Hepatocyte (in vitro differentiated cells): Measurements from ENCODE around the gene TUBA3E.
"Not testable (repeated sequence)": the region's sequence is repeated elsewhere in the genome, so short reads cannot be mapped to it uniquely, and the experiment has no call there.

Source experiments
- EZH2phosphoT487 ChIP-seq: fragments of 200-600 bp; sonication (generic); IDR thresholded peaks from one replicate; pipeline ENCODE4 v1.6.1; 2018; ENCODE audit warnings: antibody characterized with exemption, mild to moderate bottlenecking, low read depth, moderate library complexity; ENCODE audit not compliant: unreplicated experiment, severe bottlenecking
- TF ChIP-seq, protein P1 (sequence below): fragments of 200-600 bp; sonication (generic); IDR thresholded peaks from 2 replicates; pipeline ENCODE4 v1.5.1; 2016; ENCODE audit warnings: antibody characterized with exemption, mild to moderate bottlenecking; ENCODE audit not compliant: poor library complexity

DNA sequence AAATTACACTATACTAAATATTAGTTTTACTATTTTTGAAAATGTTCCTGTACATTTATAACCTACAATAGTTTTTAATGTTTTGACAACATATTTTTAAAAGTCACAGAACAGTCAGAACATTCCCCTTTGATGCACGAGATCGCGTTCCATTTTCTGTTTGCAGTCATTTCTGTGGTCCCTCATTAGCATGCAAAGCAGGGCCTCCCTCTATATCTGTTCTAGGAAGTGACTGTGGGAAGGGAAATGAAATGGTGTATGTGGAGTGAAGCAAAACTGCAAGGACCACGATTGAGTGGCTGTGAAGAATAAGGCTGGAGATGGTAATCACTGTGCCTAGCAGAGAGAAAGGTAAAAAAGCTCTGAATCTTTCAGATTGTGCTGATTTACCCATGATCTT lies 24.3 kb upstream of the TUBA3E start:
- TF ChIP-seq, protein P1, sequence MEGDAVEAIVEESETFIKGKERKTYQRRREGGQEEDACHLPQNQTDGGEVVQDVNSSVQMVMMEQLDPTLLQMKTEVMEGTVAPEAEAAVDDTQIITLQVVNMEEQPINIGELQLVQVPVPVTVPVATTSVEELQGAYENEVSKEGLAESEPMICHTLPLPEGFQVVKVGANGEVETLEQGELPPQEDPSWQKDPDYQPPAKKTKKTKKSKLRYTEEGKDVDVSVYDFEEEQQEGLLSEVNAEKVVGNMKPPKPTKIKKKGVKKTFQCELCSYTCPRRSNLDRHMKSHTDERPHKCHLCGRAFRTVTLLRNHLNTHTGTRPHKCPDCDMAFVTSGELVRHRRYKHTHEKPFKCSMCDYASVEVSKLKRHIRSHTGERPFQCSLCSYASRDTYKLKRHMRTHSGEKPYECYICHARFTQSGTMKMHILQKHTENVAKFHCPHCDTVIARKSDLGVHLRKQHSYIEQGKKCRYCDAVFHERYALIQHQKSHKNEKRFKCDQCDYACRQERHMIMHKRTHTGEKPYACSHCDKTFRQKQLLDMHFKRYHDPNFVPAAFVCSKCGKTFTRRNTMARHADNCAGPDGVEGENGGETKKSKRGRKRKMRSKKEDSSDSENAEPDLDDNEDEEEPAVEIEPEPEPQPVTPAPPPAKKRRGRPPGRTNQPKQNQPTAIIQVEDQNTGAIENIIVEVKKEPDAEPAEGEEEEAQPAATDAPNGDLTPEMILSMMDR = not testable (repeated sequence)
- not testable (repeated sequence) for TF ChIP-seq EZH2phosphoT487
